COLO829 (cell line): ENCODE results near the gene STEEP1.
A peak's percentile ranks its signal among the peaks of the same experiment; 100 is the strongest.
"Not testable (repeated sequence)": the region's sequence is repeated elsewhere in the genome, so short reads cannot be mapped to it uniquely, and the experiment has no call there.

Experiments
- DNase-seq: peaks from one replicate; pipeline ENCODE4 v3.0.0; 2012; ENCODE audit warnings: low spot score

Gene STEEP1

GRCh38 chrX:119529345-119530276 lies 35.6 kb downstream of the STEEP1 start:
- no peak for DNase-seq

- no peak for DNase-seq
These were observed 41.5 kb downstream of the STEEP1 start for GRCh38 chrX:119523664-119524184.

- DNase-seq, result no peak
These were observed 44.0 kb downstream of the STEEP1 start for GRCh38 chrX:119521246-119521645.

- no peak for DNase-seq
These were observed 46.8 kb downstream of the STEEP1 start for GRCh38 chrX:119518371-119518770.

- DNase-seq, result peak; percentile 74
These were observed 49.0 kb downstream of the STEEP1 start for GRCh38 chrX:119516157-119516702.

- peak; percentile 85 for DNase-seq
These were observed 52.9 kb downstream of the STEEP1 start for GRCh38 chrX:119512146-119512800.

- no peak for DNase-seq
These were observed 58.0 kb downstream of the STEEP1 start for GRCh38 chrX:119507206-119507605.

- no peak for DNase-seq
These were observed 59.3 kb downstream of the STEEP1 start for GRCh38 chrX:119505945-119506344.

- DNase-seq, result not testable (repeated sequence)
These were observed 60.1 kb downstream of the STEEP1 start for GRCh38 chrX:119505145-119505544.

- peak; percentile 85 for DNase-seq
These were observed 61.7 kb downstream of the STEEP1 start for GRCh38 chrX:119503484-119503861.

- peak; percentile 82 for DNase-seq
These were observed 62.3 kb downstream of the STEEP1 start for GRCh38 chrX:119502727-119503483.

- DNase-seq, result no peak
These were observed 63.6 kb downstream of the STEEP1 start for GRCh38 chrX:119501511-119502148.

- DNase-seq, result no peak
These were observed 65.0 kb downstream of the STEEP1 start for GRCh38 chrX:119500061-119500800.

GRCh38 chrX:119497185-119497584 lies 68.0 kb downstream of the STEEP1 start:
- DNase-seq, result no peak

GRCh38 chrX:119495734-119496726 lies 69.2 kb downstream of the STEEP1 start:
- no peak for DNase-seq

- DNase-seq, result not testable (repeated sequence)
These were observed 71.2 kb downstream of the STEEP1 start for GRCh38 chrX:119493851-119494495.

- no peak for DNase-seq
These were observed 72.7 kb downstream of the STEEP1 start for GRCh38 chrX:119492463-119492862.

- no peak for DNase-seq
These were observed 75.8 kb downstream of the STEEP1 start for GRCh38 chrX:119489212-119490074.
